HG03196 (cell line): ENCODE measurements around the gene CTRB2.

Source experiments
- ATAC-seq: cut with Tn5 transposase; IDR thresholded peaks from one replicate; pipeline ENCODE4 v1.9.1; 2021; ENCODE audit not compliant: unreplicated experiment

CTRB2 gene

GRCh38 chr16:75179208-75179607 lies 27.8 kb downstream of the CTRB2 start:
- no peak for ATAC-seq

- no peak for ATAC-seq
These were observed 30.0 kb downstream of the CTRB2 start for GRCh38 chr16:75176926-75177325.

DNA sequence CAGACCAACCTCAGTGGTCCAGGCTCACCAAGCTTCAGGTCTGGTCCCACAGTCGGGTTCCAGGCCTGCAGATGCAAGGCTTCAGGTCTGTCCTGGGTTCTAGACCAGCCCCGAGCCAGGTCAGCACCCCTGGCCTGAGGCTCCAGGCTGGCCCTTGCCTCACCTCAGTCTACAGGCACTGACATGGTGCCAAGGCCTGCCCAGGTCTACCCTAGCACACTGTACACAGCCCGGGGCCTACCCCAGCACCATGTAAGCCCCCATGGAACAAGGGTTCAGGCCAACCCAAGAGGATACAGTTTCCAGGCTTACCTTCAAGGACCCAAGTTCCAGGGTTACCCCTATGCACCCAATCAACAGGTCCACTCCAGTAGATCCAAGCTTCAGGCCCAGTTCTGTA lies 31.9 kb downstream of the CTRB2 start:
- no peak for ATAC-seq

DNA sequence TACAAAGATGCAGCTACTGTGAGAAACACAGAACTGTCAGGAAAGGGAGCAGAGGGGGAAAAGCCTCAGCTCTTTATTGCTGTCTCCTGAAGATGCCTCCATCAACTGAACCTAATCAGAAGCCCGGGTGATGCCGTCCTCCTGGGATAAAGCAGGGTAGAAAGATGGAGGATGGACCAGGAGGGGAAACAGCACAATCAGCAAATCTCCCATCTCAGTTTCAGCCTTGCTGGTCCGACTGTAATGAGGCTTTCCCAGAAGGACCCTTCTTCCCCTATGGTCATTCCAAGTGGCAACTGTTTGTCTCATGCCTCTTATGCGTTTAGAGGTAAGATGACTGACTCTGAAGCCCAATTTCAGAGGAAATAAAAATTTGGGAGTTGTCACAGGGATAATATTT lies 34.4 kb downstream of the CTRB2 start:
- no peak for ATAC-seq

DNA sequence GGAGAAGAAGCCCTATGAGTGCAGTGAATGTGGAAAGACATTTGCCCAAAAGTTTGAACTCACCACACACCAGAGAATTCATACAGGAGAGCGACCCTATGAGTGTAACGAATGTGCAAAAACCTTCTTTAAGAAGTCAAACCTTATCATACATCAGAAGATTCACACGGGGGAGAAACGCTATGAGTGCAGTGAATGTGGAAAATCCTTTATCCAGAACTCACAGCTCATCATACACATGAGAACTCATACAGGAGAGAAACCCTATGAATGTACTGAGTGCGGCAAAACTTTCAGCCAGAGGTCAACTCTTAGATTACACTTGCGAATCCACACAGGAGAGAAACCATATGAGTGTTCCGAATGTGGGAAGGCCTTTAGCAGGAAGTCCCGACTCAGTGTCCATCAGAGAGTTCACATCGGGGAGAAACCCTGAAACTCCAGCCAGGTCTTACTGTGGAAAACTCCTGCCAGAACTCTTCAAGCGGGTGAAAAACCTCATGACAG lies 37.0 kb downstream of the CTRB2 start:
- no peak for ATAC-seq

DNA sequence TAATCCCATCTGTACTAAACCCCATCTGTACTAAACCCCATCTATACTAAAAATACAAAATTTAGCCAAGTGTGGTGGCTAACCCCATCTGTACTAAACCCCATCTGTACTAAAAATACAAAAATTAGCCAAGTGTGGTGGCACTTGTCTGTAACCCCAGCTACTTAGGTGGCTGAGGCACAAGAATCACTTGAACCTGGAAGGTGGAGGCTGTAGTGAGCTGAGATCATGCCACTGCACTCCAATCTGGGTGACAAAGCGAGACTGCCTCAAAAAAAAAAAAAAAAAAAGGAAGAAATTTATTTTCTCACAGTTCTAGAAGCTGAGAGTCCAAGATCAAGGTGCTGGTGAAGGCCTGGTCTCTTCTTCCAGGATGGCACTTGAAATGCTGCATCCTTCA lies 46.6 kb downstream of the CTRB2 start:
- ATAC-seq = no peak
